GM23248 (cell line): ENCODE data around the gene BCL7C. TPM values are rescaled to one million over a fixed set of nuclear protein-coding genes. Genes with fewer than 3 reads are reported as not detected.

Experiments
- DNase-seq: peaks from one replicate; pipeline ENCODE4 v3.0.0-alpha.2; 2015
- H2AFZ ChIP-seq: fragments of 200-600 bp; sonication (generic); 2 replicates; pipeline ENCODE4 v1.6.1; 2016; ENCODE audit warnings: antibody characterized with exemption
- H3F3A ChIP-seq: fragments of 200-600 bp; sonication (generic); 2 replicates; pipeline ENCODE4 v1.6.1; 2016; ENCODE audit warnings: mild to moderate bottlenecking, antibody characterized with exemption, mixed run types; ENCODE audit not compliant: insufficient read depth
- H3K27ac ChIP-seq: fragments of 200-600 bp; sonication (generic); 2 replicates; pipeline ENCODE4 v1.5.1; 2016; ENCODE audit warnings: mild to moderate bottlenecking
- H3K27me3 ChIP-seq: fragments of 200-600 bp; sonication (generic); replicated peaks from 2 replicates; pipeline ENCODE4 v1.6.1; 2016; ENCODE audit warnings: mild to moderate bottlenecking; ENCODE audit not compliant: insufficient read depth
- H3K36me3 ChIP-seq: fragments of 200-600 bp; sonication (generic); 2 replicates; pipeline ENCODE4 v1.6.1; 2016; ENCODE audit warnings: low read depth, mild to moderate bottlenecking
- H3K4me1 ChIP-seq: fragments of 200-600 bp; sonication (generic); 2 replicates; pipeline ENCODE4 v1.6.1; 2016; ENCODE audit warnings: mild to moderate bottlenecking; ENCODE audit not compliant: insufficient read depth
- H3K4me2 ChIP-seq: fragments of 200-600 bp; sonication (generic); one replicate; pipeline ENCODE4 v1.6.1; 2016; ENCODE audit warnings: mild to moderate bottlenecking; ENCODE audit not compliant: unreplicated experiment
- H3K4me3 ChIP-seq: fragments of 200-600 bp; sonication (generic); 2 replicates; pipeline ENCODE4 v1.5.1; 2016; ENCODE audit warnings: mild to moderate bottlenecking
- H3K79me2 ChIP-seq: fragments of 200-600 bp; sonication (generic); 2 replicates; pipeline ENCODE4 v1.6.1; 2016; ENCODE audit warnings: mild to moderate bottlenecking; ENCODE audit not compliant: insufficient read depth
- H3K9ac ChIP-seq: fragments of 200-600 bp; sonication (generic); 2 replicates; pipeline ENCODE4 v1.6.1; 2016; ENCODE audit warnings: mild to moderate bottlenecking
- H3K9me2 ChIP-seq: fragments of 200-600 bp; sonication (generic); 2 replicates; pipeline ENCODE4 v1.6.1; 2016; ENCODE audit warnings: mixed run types, mild to moderate bottlenecking, moderate library complexity; ENCODE audit not compliant: insufficient read depth
- H3K9me3 ChIP-seq: fragments of 200-600 bp; sonication (generic); one replicate; pipeline ENCODE4 v1.6.1; 2017; ENCODE audit warnings: low read depth
- H4K20me1 ChIP-seq: fragments of 200-600 bp; sonication (generic); 2 replicates; pipeline ENCODE4 v1.6.0; 2016; ENCODE audit not compliant: insufficient read depth
- EZH2 ChIP-seq: fragments of 200-600 bp; sonication (generic); IDR thresholded peaks from 2 replicates; pipeline ENCODE4 v1.6.1; 2018; ENCODE audit warnings: antibody characterized with exemption, mild to moderate bottlenecking; ENCODE audit not compliant: insufficient read depth, poor library complexity, severe bottlenecking
- EZH2phosphoT487 ChIP-seq: fragments of 200-600 bp; sonication (generic); IDR thresholded peaks from 2 replicates; pipeline ENCODE4 v1.6.1; 2018; ENCODE audit warnings: antibody characterized with exemption, moderate library complexity, mild to moderate bottlenecking, low read depth; ENCODE audit not compliant: insufficient read depth
- WGBS, 2 experiments: methylation state at CpG; one replicate each; pipeline ENCODE4 v1.1.6; 2015 to 2017; ENCODE audit warnings: low lambda C conversion rate in 2 of 2, low coverage in 1 of 2; ENCODE audit errors: missing lambda C conversion rate in 2 of 2; 5-methylcytosine and 5-hydroxymethylcytosine counted together
- in situ Hi-C: fragments of 300-500 bp; cut with MboI; formaldehyde crosslinking; loops from 2 replicates; pipeline ENCODE4 v1.15.0; 2020
- polyA plus RNA-seq: library from polyadenylated mRNA; unstranded; fragments of >200 nt; fragmentation: Nextera tagmentation; extraction: Ambion mirVana; gene quantifications from 2 replicates; pipeline ENCODE4 v1.2.1, GENCODE V29; 2016
- total RNA-seq: library from RNA; depleted of rRNA; stranded (reverse); fragments of >200 nt; shearing (Covaris generic); gene quantifications from 2 replicates; pipeline ENCODE4 v1.2.3, GENCODE V29; 2014

BCL7C gene
- total and polyA plus RNA-seq, 2 experiments from 2014 or later: 62.5 to 77.1 TPM

GRCh38 chr16:30903596-30903995 is 9.7 kb upstream of the BCL7C start:
- H3K9me3 ChIP-seq: no peaks in the 10 kb centered on the region
- H3K79me2 ChIP-seq: no peaks in the 10 kb centered on the region
- H2AFZ ChIP-seq: peak overlapping the region; percentile 64
- H3F3A ChIP-seq: peaks cover 11% of the 10 kb centered on the region; the same call in 1 of the 2 replicates
- no peak overlapping the region for H3K9ac ChIP-seq
- no peaks in the 10 kb centered on the region for H3K36me3 ChIP-seq
- H3K27me3 ChIP-seq: no peaks in the 10 kb centered on the region
- TF ChIP-seq EZH2 (no peak), EZH2phosphoT487 (no peak)
- no peaks in the 10 kb centered on the region; the same call in 1 of the 2 replicates for H3K4me1 ChIP-seq
- peak; percentile 39 for DNase-seq
- H3K4me2 ChIP-seq: no peak overlapping the region
- H4K20me1 ChIP-seq: no peaks in the 10 kb centered on the region
- WGBS, 2 experiments: 74 to 91% methylated on average over 4 of the region's 4 CpGs
- H3K27ac ChIP-seq: no peak overlapping the region
- in situ Hi-C loops: no loop called here
- H3K4me3 ChIP-seq: no peak overlapping the region
- H3K9me2 ChIP-seq: no peaks in the 10 kb centered on the region

GRCh38 chr16:30903002-30903401 is 9.1 kb upstream of the BCL7C start:
- WGBS, 2 experiments: 63 to 74% methylated on average over 4 of the region's 4 CpGs
- H3K27me3 ChIP-seq: no peaks in the 10 kb centered on the region
- no peaks in the 10 kb centered on the region; the same call in 1 of the 2 replicates for H3K4me1 ChIP-seq
- H3K9ac ChIP-seq: peak overlapping the region; percentile 83; the same call in 1 of the 2 replicates
- H4K20me1 ChIP-seq: no peaks in the 10 kb centered on the region
- TF ChIP-seq EZH2 (no peak), EZH2phosphoT487 (no peak)
- DNase-seq: no peak
- peak overlapping the region; percentile 68; the same call in 1 of the 2 replicates for H3K27ac ChIP-seq
- in situ Hi-C loops: no loop called here
- no peaks in the 10 kb centered on the region for H3K9me3 ChIP-seq
- no peaks in the 10 kb centered on the region for H3K79me2 ChIP-seq
- H3K4me2 ChIP-seq: peak overlapping the region; percentile 89
- peak overlapping the region; percentile 74; the same call in 1 of the 2 replicates for H3K4me3 ChIP-seq
- no peaks in the 10 kb centered on the region for H3K9me2 ChIP-seq
- no peaks in the 10 kb centered on the region for H3K36me3 ChIP-seq
- peaks cover 11% of the 10 kb centered on the region; the same call in 1 of the 2 replicates for H3F3A ChIP-seq
- H2AFZ ChIP-seq: peak overlapping the region; percentile 95

GRCh38 chr16:30902029-30902972 is 8.4 kb upstream of the BCL7C start:
- Histone ChIP-seq H3K4me3 (peak overlapping the region; percentile 74), H3K9me3 (no peaks in the 10 kb centered on the region), H3K9me2 (no peaks in the 10 kb centered on the region), H3K27ac (peak overlapping the region; percentile 68), H3K9ac (peak overlapping the region; percentile 83), H3K27me3 (no peaks in the 10 kb centered on the region), H3K4me2 (peak overlapping the region; percentile 89), H3K36me3 (no peaks in the 10 kb centered on the region), H3F3A (peaks cover 11% of the 10 kb centered on the region; the same call in 1 of the 2 replicates), H3K4me1 (peaks cover 3% of the 10 kb centered on the region), H3K79me2 (no peaks in the 10 kb centered on the region), H2AFZ (peak overlapping the region; percentile 95), H4K20me1 (no peaks in the 10 kb centered on the region)
- no peak for TF ChIP-seq EZH2phosphoT487
- no peak for TF ChIP-seq EZH2
- 8 to 11% methylated on average over 50 to 73 of the region's 99 CpGs for WGBS, 2 experiments
- in situ Hi-C loops: no loop called here
- DNase-seq: peak; percentile 92

GRCh38 chr16:30901201-30902028 is 7.5 kb upstream of the BCL7C start:
- Histone ChIP-seq H4K20me1 (no peaks in the 10 kb centered on the region), H3F3A (peaks cover 11% of the 10 kb centered on the region), H3K9ac (peak overlapping the region; percentile 83), H3K4me1 (peaks cover 5% of the 10 kb centered on the region), H3K27ac (peak overlapping the region; percentile 62), H3K4me3 (peak overlapping the region; percentile 74), H2AFZ (peak overlapping the region; percentile 87), H3K36me3 (no peaks in the 10 kb centered on the region), H3K4me2 (peak overlapping the region; percentile 70), H3K79me2 (no peaks in the 10 kb centered on the region), H3K27me3 (no peaks in the 10 kb centered on the region), H3K9me3 (no peaks in the 10 kb centered on the region), H3K9me2 (no peaks in the 10 kb centered on the region)
- DNase-seq: peak; percentile 14
- WGBS, 2 experiments: 40 to 41% methylated on average over 6 of the region's 6 CpGs
- no peak for TF ChIP-seq EZH2phosphoT487
- TF ChIP-seq EZH2: no peak
- in situ Hi-C loops: no loop called here
